AG10803 (cell line): Measurements from ENCODE around the gene SGCD.

Experiments
- DNase-seq: peaks from one replicate; pipeline ENCODE4 v3.0.0; 2010; ENCODE audit warnings: low read depth
- H3K4me3 ChIP-seq: 2 replicates; pipeline ENCODE4 v1.5.1; 2011; ENCODE audit warnings: mild to moderate bottlenecking, low read length, control low read depth
- CTCF ChIP-seq: conservative IDR thresholded peaks from 2 replicates; pipeline ENCODE4 v1.5.1; 2011; ENCODE audit warnings: mild to moderate bottlenecking, low read length, control low read depth, inconsistent platforms

Gene SGCD

GRCh38 chr5:156476678-156477077, 149.7 kb downstream of the SGCD start:
- H3K4me3 ChIP-seq: no peak overlapping the region
- DNase-seq: no peak
- no peak for TF ChIP-seq CTCF

DNA sequence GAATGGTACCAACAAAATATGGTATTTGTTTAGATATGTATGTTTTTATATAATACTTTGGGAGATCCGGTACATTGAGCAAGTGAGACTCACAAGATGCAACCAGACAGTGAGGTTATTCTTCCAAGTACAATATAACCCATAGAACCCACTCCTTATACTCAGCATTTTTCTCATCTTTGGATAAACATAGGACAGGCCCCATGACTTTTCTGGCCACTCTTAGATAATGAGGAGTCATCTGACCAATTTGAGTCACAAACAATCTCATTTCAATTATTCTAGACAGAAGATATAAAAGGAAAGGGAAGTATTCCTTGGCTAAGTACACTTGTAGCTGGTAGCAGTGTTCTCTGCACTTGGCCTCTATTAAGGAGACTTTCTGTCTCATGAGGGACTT, 150.2 kb downstream of the SGCD start:
- H3K4me3 ChIP-seq: no peak overlapping the region
- TF ChIP-seq CTCF: no peak
- no peak for DNase-seq

DNA sequence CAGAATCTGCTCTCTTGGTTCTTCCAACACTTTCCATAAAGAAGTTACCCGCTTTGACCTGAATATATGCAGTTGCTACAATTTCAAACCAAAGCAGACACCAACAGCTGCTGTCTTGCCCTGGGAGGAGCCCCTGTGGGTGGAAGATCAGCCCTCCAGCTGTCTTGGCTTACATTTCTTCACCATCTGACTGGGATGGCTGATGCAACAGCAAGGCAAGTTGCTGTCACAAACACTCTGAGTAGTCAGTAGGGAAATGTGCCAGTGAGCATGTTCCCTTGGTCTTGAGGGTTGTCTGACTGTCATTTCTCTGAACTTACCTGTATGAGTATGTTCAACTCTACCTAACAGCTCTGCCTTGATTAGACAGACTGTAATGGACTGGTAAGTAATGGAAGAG, 152.9 kb downstream of the SGCD start:
- no peak for TF ChIP-seq CTCF
- peak; percentile 96 for DNase-seq
- H3K4me3 ChIP-seq: no peak overlapping the region

DNA sequence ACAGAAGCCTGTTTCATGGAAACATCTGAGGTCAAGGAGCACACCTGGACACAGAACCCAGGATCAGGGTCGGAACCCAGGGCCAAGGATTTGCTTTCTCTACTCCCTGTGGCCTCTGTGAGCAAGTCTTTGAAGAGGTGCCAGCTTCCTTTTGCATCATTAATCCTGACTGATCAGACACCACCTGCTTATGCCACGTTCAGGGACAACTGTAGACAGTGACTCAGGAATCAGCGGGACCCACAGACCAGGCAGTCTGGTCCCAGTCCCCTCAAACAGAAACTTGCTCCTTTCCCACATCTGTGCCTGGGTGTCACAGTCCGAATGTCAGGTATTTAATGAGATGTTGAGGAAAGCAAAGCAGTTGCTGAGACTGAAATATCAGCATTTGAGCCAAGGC, 154.8 kb downstream of the SGCD start:
- no peak overlapping the region for H3K4me3 ChIP-seq
- DNase-seq: no peak
- TF ChIP-seq CTCF: no peak

DNA sequence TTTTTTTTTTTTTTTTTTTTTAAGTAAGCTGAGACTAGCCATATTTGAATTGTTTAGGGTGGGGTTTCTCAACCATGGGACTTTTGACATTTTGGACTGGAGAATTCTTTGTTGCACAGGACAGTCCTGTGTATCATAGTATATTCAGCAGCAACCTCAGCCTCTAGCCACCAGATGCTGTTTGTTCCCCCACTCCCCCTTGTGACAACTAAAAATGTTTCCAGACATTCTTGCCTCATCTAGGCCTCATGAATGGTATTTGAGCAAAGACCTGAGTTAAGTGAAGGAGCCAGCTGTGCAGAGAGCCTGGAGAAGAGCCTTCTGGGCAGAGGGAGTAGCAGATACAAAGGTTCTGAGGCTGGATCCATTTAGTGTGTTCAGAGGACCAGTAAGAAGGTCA, 155.9 kb downstream of the SGCD start:
- peak; percentile 56 for DNase-seq
- peak; percentile 24; the same call in 1 of the 2 replicates for TF ChIP-seq CTCF

GRCh38 chr5:156486394-156487238, 159.7 kb downstream of the SGCD start:
- no peak overlapping the region for H3K4me3 ChIP-seq
- DNase-seq: no peak
- TF ChIP-seq CTCF: no peak

More for the DNA sequence above, 155.9 kb downstream of the SGCD start:
- no peak overlapping the region for H3K4me3 ChIP-seq

DNA sequence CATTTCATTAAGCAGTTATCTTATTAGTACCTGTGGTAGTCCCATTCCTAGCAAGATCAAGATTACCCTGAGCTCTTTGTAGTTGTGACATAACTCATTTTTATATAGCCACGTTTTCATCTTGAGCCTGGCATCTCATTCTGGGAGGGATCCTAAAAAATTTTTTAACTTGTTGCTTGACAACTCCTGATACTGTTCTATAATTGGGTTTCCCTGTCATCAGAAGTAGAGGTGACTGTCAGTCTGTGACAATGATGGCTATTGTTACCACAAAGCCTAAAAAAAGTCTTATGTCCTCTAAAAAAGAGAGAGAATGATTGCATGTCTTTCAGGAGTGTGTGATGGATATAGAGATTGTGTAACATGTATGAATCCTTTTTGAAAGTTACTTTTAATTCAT, 164.8 kb downstream of the SGCD start:
- no peak for DNase-seq
- H3K4me3 ChIP-seq: no peak overlapping the region
- TF ChIP-seq CTCF: no peak
